Measurements from ENCODE around the gene BAZ1B.

DNA sequence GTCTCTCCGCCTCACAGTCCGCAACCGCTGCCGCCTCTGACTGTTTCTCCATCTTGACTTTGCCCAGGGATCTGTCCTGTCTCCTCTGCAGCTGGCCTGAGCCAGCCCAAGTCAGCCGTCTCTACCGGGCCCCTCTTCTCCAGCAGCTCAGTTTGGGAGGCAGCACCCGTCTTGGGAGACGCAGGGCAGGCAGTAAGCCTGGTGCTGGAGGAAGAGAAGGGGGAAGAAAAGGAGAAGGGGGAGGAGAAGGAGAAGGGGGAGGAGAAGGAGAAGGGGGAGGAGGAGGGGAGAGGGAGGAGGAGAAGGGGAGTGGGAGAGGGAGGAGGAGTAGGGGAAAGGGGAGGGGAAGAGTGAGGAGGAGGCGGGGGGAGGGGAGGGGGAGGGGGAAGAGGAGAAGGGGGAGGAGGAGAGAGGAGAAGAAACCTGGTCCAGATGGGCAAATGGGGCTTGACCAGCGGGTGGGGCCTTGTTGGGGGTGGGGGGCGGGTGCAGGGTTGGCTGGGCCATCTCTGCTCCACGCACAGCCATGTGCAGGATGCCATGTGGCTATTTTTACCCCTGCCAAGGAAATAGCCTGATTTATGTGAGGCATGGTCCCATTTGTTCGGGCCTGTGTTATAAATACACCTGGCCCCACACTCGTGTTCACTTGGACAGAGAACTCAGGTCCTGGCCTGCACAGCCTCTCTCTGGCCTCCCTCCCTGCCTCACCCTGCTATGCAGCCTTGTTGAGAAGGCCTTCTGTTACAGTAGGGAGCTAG is 124.4 kb downstream of the BAZ1B start:
- TF ChIP-seq CTCF (IDR thresholded peaks at IDR 0.05) = no peak
- TF ChIP-seq ZFX (IDR thresholded peaks at IDR 0.05; ENCODE audit: borderline replicate concordance) = no peak
